CD4-positive, alpha-beta T cell treated with Interleukin-2 at 100 ng/mL for 4 hours (primary cell): ENCODE results near the gene TRIM24.
"Not testable (repeated sequence)": the region's sequence is repeated elsewhere in the genome, so short reads cannot be mapped to it uniquely, and the experiment has no call there.

Experiments used
- DNase-seq: peaks from one replicate; pipeline ENCODE4 v3.0.0-alpha.2; 2020; ENCODE audit warnings: low spot score

The TRIM24 gene

DNA sequence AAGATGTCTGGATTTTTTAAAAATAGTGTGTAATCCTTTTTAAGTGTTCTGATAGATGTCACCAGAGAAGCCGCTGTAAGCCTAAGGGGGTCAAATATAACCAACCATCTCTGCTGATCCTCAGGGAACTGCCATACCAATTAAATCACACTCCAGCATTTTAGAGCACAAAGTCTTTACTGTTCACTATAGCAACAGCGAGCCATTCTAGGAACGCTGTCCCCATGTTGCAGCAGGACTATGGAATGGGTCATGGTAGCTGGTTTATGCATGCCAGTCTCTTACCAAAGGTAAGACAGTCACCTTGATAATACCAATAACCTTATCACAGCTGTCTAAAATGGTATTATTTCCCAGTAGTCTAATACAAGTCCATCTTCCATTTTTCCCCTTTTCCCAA is 33.5 kb downstream of the TRIM24 start:
- no peak for DNase-seq

DNA sequence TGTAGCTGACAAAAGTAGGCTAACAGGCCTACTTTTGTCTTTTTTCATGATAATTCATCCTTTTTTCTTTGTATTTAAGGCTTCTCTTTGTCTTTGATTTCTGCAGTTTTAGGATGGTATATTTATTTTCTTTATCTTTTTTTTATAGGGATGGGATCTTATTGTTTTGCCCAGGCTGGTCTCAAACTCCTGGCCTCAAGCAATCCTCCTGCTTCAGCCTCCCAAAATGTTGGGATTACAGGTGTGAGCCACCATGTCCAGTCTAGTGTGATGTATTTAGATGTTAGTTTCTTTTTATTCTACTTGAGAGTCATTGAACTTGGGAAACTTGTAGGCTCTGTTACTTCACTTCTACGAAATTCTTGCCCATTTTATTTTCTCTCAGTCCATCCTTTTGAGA is 35.4 kb downstream of the TRIM24 start:
- no peak for DNase-seq

DNA sequence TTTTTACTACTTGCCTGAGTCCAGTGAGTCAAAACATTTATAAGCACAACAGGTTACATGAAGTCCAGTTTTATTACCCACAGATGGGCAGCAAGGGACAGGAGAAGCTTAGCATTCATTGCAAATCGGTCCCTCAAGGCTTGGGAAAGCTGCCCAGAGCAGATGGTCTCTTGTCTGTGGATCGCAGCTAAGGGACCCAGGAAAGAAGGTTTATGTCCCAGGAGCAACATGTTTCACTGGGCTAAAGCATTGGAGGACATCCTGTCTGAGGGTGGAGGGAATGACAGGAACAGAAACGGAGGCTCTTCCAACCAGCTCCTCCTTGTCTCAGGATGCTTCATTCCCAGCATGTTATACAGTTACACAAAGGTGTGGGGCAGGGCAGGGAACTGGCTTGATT is 39.3 kb downstream of the TRIM24 start:
- DNase-seq, result no peak

DNA sequence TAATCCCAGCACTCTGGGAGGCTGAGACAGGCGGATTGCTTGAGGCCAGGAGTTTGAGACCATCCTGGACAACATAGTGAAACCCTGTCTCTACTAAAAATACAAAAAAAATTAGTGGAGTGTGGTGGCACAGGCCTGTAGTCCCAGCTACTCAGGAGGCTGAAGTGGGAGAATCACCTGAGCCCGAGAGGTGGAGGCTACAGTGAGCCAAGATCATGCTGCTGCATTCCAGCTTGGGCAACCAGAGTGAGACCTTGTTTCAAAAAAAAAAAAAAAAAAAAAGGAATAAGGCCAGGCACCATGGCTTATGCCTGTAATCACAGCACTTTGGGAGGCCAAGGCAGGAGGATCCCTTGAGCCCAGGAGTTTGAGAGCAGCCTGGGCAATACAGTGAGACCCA is 40.2 kb downstream of the TRIM24 start:
- DNase-seq, result not testable (repeated sequence)

DNA sequence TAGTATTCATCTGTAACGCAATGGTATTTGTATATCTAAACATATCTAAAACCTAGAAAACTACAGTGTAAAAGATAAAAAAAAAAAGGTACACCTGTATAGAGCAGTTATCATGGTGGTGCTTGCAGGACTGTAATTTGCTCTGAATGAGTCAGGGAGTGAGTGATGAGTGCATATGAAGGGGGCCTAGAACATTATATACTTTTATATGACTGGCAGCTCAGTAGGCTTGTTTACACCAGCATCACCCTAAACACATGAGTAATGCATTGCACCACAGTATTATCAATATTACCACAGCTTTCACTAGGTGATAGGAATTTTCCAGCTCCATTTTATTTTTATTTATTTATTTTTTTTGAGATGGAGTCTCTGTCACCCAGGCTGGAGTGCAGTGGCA is 40.8 kb downstream of the TRIM24 start:
- no peak for DNase-seq

DNA sequence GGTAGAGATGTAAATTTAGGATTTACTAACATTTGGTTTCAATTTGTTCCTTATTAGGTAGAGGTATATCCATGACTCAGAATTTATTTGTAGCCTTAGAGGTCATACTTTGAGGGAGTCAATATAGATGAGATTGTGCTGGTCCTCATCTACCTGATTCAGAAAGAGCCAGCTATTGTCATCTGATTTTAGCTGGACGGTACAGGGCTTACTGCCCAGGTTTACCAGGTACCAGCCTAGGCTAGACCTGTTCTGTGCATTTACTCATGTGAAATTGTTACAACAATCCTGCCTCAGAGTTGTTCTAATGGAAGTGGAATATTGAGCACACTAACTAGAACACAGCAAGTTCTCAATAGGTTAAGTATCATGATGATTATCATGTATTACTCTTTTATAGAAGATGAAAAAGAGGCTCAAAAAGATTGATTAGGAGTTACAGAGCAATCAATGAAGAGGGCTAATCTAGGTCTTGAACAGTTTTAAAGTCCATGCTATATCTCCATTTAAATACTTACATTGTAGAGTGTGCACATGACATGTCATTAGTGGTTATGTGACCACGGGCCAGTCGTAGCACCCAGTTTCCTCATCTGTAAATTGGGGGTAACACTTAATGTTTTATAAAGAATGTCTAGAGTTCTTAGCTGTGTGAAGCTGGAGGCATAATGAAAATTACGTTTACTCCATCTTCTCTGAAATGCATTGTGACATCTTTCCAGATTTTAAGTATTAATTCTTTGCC is 42.1 kb downstream of the TRIM24 start:
- DNase-seq, result no peak

DNA sequence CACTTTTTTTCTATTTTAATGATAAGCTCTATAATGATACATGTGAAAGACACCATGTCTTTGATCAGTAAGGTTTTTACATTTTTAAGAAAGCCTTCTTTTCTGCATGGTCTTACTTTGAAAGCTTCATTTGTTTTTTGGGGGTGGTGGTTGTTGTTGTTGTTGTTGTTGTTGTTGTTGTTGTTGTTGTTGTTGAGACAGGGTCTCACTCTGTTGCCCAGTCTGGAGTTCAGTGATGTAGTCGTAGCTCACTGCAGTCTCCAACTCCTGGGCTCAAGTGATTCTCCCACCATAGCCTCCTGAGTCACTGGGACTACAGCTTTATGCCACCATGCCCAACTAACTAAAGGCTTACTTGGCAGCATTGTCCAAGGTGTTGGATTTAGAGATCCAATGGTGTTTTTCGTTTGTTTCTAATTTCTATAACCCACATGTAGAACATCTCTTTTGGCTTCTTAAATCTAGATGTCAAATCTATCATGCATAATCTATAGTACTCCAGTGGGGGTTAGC is 45.4 kb downstream of the TRIM24 start:
- no peak for DNase-seq

DNA sequence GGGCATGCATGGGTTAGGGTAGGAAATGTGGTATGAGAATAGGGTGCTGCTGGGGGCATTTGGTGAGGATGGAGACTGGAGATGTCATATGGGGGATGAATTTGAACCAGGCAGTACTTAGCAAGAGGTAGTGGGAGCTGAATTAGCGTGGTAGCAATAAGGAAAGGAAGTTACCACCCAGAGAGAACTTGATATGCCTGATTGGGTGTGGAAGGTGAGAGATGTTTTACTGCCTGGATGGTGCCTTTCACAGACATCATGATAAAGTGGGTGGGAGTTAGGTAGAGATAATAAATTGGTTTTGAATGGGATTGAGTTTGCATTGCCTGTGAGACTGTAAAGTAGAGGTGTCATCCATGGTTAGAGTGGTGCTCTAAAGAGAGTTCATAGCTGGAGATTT is 46.7 kb downstream of the TRIM24 start:
- DNase-seq, result no peak

DNA sequence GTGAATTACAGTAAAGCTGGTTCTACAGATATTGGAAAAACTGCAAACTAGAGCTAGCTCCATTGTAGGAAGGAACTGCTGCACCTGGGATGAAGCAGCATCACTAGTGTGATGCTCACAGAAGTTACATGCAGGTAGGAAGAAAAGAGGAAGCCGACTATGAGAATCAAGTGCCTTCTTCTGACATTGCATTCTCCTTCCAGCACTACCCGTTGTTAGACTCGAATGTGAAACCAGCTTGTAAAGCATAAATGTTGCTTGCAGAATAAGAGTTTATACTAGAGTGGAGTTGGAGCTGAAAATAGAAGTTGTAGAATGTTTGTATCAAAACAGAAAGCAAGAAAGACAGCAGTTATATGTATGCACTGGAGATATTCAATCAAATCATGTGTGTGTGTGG is 49.9 kb downstream of the TRIM24 start:
- DNase-seq, result no peak

DNA sequence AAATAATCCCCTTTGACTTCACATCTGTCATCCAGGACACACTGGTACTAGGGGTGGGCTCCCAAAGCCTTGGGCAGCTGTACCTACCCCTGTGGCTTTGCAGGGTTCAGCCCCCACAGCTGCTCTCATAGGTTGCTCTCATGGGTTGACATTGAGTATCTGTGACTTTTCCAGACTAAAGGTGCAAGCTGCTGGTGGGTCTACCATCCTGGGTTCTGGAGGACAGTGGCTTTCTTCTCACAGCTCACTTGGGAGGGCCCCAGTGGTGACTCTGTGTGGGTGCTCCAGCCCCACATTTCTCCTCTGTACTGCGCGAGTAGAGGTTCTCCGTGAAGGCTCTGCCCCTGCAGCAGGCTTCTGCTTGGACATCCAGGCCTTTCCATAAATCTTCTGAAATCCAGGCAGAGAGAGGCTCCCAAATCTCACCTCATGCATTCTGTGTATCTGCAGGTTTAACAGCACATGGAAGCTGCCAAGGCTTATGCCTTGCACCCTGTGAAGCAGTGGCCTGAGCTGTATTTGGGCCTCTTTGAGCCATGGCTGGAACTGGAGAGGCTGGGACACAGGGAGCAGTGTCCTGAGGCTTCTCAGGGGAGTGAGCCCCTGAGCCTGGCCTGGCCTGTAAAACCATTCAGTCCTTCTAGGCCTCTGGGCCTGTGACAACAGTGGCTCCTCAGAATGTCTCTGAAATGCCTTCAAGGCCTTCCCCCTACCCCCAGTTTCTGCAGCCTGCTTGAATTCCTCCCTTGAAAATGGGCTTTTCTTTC is 52.2 kb downstream of the TRIM24 start:
- no peak for DNase-seq

DNA sequence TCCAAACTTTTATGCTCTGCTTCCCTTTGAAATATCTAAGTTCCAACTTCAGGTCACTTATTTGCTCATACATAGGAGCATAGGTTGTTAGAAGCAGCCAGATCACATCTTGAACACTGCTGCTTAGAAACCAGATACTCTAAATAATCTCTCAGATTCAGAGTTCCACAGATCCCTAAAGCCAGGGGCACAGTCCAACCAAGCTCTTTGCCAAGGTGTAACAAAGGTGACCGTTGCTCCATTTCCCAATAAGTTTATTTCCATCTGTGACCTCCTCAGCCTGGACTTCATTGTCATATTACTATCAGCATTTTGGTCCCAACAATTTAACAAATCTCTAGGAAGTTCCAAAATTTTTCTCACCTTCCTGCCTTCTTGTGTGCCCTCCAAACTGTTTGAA is 52.8 kb downstream of the TRIM24 start:
- DNase-seq, result no peak

DNA sequence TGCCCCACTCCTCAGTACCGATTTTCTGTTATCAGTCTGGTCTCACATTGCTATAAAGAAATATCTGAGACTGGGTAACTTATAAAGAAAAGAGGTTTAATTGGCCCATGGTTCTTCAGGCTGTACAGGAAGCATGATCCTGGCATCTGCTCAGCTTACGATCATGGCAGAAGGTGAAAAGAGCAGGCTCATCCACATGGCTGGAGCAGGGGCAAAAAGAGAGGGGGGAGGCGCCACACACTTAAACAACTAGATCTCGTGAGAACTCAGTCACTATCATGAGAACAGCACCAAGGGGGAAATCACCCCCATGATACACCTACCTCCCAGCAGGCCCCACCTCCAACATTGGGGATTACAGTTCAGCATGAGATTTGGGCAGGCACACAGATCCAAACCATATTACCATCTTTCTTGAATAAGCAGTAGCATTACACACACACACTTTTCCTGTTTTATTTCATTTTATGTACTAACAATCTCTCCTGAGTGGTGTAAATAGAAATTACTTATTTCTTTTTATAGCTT is 53.3 kb downstream of the TRIM24 start:
- DNase-seq, result no peak

DNA sequence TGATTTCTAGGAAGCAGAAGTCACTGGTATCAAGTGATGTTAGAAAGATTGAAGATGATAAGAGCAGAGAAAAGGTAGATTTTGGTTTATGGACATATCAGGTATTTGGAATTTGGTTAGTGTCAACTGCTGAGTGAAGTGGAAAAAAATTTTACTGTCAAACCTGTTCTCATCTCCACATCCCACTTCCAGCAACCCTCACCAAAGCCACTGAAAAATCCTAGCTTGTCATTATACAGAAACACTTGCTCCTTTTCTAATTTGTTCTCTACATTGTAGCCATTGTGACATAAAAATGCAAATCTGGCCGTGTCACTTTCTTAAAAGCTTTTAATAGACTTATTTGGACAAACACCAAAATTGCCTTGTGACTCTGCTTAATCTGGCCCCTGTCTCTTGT is 54.0 kb downstream of the TRIM24 start:
- DNase-seq, result no peak

DNA sequence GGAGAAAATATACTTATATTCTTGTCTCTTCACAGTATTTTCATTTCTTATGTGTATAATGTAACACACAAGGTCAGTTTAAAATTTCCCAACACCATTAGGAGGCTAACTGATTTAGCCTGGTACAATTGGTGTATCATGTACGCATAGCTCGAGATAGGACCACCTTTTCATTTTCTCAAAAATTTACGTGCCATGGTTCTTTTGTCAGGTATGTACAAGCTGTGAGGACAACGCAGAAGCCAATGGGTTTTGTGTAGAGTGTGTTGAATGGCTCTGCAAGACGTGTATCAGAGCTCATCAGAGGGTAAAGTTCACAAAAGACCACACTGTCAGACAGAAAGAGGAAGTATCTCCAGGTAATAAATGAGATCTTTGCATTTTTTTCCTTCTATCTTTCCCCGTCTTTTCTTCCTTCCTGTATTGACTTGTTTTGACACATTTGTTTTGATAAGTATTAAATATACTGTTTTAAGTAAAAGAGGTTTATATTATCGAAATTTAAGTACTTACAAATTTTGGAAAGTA is 55.0 kb downstream of the TRIM24 start:
- no peak for DNase-seq

DNA sequence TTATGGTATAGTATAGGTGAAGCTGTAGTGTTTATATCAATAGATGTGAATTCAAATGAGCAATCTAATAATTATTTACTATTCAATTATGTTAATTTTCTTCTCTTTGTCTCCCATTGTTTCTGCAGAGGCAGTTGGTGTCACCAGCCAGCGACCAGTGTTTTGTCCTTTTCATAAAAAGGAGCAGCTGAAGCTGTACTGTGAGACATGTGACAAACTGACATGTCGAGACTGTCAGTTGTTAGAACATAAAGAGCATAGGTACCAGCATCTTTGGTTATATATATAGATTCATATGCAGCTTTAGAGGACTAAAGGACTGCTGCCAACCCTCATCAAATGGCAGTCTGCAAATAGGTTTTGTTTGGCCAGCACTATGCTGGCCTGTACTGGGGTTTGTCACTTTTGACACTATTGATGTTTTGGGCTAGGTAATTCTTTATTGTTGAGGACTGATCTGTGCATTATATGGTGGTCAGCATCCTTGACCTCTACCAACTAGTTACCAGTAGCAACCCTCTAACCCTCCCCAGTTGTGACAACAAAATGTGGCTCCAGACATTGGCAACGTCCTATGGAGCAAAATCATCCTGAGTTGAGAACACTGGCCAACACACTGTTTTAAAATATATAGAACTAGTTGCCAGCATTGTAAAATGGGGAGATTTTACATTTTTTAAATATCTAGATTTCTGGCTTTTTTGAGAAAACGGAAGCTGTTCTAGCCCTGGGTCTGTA is 59.2 kb downstream of the TRIM24 start:
- no peak for DNase-seq

DNA sequence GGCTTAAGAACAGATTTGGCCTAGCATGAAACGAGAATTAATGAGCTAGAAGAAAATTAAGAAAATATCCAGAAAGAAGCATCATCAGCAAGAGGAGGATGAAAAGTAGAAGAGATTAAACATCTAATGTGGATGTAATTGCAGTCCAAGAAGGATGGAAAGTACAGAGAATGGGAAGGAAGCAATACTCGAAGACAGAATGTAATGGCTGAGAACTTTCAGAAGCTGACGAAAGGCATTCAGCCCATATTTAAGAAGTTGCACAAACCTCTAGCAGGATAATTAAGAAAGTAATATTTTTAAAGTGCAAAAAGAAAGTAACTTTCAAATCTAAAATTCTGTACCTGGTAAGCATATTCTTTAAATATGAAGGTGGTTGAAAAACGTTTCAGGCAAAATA is 60.7 kb downstream of the TRIM24 start:
- no peak for DNase-seq

DNA sequence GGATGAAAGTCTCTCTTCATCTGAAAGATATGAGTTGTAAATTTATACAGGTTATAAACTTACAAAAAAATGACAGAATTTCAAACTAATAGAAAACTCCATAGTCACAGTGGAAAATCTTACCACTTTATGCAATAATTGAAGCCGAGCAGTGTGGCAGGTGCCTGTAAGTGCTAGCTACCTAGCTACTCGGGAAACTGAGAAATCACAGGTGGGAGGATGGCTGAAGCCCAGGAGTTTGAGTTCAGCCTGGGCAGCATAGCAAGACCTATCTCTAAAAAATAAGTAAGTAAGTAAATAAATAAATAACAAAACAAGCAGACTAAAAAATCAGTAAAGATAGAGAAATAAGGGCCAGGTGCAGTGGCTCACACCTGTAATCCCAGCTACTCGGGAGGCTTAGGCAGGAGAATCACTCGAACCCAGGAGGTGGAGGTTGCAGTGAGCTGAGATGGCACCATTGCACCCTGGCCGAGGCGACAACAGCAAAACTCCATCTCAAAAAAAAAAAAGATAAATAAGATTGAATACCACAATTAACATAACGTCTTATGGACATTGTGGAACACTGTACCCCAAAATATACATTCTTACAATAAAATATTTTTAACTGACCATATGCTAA is 61.9 kb downstream of the TRIM24 start:
- DNase-seq, result no peak

DNA sequence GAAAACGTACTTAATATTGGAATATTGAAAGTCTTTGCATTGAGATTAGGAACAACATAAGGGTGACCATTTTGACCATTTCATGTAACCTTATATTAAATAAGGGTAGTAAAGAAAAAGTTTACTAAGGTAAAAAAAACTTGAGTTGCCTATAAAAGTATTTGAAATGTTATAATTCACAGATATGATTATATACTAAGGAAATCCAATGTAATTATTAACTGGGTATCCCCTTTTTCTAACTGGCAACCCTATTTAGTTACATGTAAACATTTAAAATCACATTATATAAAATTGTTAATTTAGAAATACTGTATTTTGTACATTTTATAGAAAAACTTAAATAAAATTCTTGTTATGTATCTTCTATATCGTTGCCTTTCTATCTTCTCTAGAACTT is 64.2 kb downstream of the TRIM24 start:
- DNase-seq, result no peak

DNA sequence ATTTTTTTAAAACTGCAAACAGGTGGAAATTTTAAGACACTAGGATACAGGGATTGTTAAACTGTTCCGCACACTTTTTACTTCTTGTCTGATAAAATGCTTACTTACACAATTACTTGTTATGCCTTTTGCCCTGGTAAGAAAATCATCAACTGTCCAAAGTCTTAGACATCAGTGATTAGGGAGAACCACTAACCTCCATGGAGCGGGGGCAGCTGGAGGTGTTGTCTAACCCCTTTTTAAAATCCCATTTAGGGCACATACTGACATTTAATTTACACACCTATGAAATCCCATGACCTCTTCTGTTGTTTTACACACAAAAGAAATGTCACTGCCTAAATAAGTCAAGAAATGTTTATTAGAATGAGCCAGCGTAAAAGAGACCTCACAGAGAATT is 65.7 kb downstream of the TRIM24 start:
- no peak for DNase-seq

DNA sequence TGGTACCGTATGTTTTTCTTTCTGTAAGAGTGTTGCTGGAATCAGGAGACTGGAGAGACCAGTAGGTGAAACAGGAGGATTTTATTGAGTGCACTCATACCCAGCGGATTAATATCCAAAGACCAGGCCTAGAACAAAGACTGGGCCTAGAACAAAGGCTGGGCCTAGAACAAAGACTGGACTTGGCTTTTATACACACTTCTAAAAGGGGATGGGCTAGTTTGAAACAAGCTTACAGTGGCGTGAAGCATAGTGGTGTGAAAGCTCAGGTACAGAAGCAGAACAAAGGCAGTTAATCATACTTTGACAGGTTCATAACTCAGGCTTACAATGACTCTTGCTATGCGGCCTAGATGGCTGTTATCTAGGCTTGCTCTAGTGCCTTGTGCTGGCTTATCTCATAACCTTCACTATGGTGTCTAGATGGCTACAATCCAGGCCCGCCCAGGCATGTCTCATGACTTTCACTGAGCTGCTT is 67.7 kb downstream of the TRIM24 start:
- no peak for DNase-seq

DNA sequence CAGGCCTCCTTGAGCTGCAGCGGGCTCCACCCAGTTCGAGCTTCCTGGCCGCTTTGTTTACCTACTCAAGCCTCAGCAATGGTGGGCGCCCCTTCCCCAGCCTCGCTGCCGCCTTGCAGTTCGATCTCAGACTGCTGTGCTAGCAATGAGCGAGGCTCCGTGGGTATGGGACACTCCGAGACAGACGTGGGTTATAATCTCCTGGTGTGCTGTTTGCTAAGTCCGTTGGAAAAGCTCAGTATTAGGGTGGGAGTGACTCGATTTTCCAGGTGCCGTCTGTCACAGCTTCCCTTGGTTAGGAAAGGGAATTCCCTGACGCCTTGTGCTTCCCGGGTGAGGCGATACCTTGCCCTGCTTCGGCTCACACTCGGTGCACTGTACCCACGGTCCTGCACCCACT is 76.8 kb downstream of the TRIM24 start:
- not testable (repeated sequence) for DNase-seq

DNA sequence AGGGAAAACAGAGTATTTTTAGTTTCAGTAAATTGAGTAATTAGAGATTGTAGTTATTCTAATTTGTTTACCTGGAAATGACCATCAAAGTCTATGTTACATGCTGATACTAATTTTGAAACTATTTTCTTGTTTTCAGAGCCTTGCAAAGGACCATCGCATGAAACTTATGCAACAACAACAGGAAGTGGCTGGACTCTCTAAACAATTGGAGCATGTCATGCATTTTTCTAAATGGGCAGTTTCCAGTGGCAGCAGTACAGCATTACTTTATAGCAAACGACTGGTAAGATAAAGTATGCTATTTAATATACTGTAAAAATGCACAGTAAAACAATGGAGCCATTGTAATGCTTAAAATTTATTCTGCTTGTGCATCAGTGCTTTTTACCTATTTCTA is 78.5 kb downstream of the TRIM24 start:
- no peak for DNase-seq
